Breast epithelium (tissue), 4 donors: ENCODE data around the gene KIF18A. TPM values are rescaled to one million over a fixed set of nuclear protein-coding genes. Genes with fewer than 3 reads are reported as not detected.

Experiments used
- DNase-seq, 2 donors: peaks; one replicate each; pipeline ENCODE4 v3.0.0-alpha.2; 2019; ENCODE audit warnings: low spot score in 2 of 2
- H3K27ac ChIP-seq, 2 donors: fragments of 200-600 bp; sonication (generic) in 1 of 2; one replicate each; pipeline ENCODE4 v1.5.1; 2016 to 2019; ENCODE audit warnings: mild to moderate bottlenecking in 1 of 2
- H3K27me3 ChIP-seq, 2 donors: fragments of 200-600 bp; sonication (generic) in 1 of 2; one replicate each; pipeline versions ENCODE4 v1.5.1 to v1.6.0; 2017 to 2019; ENCODE audit warnings: control low read depth in 1 of 2, mild to moderate bottlenecking in 1 of 2
- H3K36me3 ChIP-seq: fragments of 200-600 bp; one replicate; pipeline ENCODE4 v1.5.1; 2019
- H3K4me1 ChIP-seq, 2 donors: fragments of 200-600 bp; sonication (generic); one replicate each; pipeline ENCODE4 v1.5.1; 2016 to 2019; ENCODE audit warnings: control low read depth in 1 of 2
- H3K4me3 ChIP-seq, 3 donors: fragments of 200-600 bp; sonication (generic); 1 replicate in 2 of 3; 2 replicates in 1 of 3; pipeline ENCODE4 v1.5.1; 2016 to 2019; ENCODE audit warnings: mild to moderate bottlenecking in 3 of 3, moderate library complexity in 2 of 3
- H3K9me3 ChIP-seq, 2 donors: fragments of 200-600 bp; sonication (generic) in 1 of 2; one replicate each; pipeline ENCODE4 v1.5.1; 2016 to 2019; ENCODE audit warnings: control low read depth in 1 of 2
- POLR2A ChIP-seq: fragments of 450-650 bp; IDR thresholded peaks from one replicate; pipeline ENCODE4 v1.6.1; 2016; ENCODE audit warnings: antibody characterized with exemption, mild to moderate bottlenecking, moderate library complexity
- POLR2AphosphoS5 ChIP-seq, 3 donors: sonication (generic); formaldehyde crosslinking; IDR thresholded peaks; one replicate each; pipeline ENCODE4 v1.6.1; 2017; ENCODE audit warnings: antibody characterized with exemption in 3 of 3
- intact Hi-C: fragments of 100-400 bp; cut with DNase I; formaldehyde crosslinking; loops from one replicate; pipeline ENCODE4 v1.15.1; 2023; ENCODE audit warnings: low total_unique reads
- total RNA-seq, 3 donors: library from RNA; depleted of rRNA; stranded (reverse); fragments of >200 nt; gene quantifications; one replicate each; pipeline ENCODE4 v1.1.0, GENCODE V29; 2016
- TF ChIP-seq, protein P1 (sequence below), 3 donors: fragments of 450-650 bp; IDR thresholded peaks; one replicate each; pipeline ENCODE4 v1.5.1; 2016 to 2017; ENCODE audit warnings: antibody characterized with exemption in 3 of 3, mild to moderate bottlenecking in 3 of 3, moderate library complexity in 3 of 3

Gene KIF18A
- total RNA-seq, 3 donors from 2014 or later, result 0.32 to 1.5 (median 0.33) TPM

DNA sequence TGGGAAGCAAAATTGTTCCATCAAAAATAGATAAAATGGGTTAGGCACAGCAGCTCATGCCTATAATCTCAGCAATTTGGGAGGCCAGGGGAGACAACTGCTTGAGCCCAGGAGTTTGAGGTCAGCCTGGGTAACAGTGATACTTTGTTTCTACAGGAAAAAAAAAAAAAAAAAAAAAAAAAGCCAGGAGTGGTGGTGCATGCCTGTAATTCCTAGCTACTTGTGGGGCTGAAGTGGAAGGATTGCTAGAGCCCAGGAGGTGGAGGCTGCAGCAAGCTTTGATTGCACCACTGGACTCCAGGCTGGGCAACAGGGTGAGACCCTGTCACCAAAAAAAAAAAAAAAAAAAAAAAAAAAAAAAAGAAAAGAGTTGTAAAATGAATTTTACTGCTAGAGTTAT, 49.6 kb downstream of the KIF18A start:
- H3K27me3 ChIP-seq, result no peaks in the 10 kb centered on the region
- H3K27ac ChIP-seq, result no peak overlapping the region
- intact Hi-C loops, result no loop called here
- H3K36me3 ChIP-seq, result no peaks in the 10 kb centered on the region
- no peak for TF ChIP-seq POLR2A
- TF ChIP-seq, protein P1, sequence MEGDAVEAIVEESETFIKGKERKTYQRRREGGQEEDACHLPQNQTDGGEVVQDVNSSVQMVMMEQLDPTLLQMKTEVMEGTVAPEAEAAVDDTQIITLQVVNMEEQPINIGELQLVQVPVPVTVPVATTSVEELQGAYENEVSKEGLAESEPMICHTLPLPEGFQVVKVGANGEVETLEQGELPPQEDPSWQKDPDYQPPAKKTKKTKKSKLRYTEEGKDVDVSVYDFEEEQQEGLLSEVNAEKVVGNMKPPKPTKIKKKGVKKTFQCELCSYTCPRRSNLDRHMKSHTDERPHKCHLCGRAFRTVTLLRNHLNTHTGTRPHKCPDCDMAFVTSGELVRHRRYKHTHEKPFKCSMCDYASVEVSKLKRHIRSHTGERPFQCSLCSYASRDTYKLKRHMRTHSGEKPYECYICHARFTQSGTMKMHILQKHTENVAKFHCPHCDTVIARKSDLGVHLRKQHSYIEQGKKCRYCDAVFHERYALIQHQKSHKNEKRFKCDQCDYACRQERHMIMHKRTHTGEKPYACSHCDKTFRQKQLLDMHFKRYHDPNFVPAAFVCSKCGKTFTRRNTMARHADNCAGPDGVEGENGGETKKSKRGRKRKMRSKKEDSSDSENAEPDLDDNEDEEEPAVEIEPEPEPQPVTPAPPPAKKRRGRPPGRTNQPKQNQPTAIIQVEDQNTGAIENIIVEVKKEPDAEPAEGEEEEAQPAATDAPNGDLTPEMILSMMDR (IDR thresholded peaks at IDR 0.05), result no peak
- no peak for TF ChIP-seq POLR2AphosphoS5 (IDR thresholded peaks at IDR 0.05)
- H3K4me3 ChIP-seq, result no peak overlapping the region
- H3K4me1 ChIP-seq, result no peaks in the 10 kb centered on the region
- H3K9me3 ChIP-seq, result no peaks in the 10 kb centered on the region
- no peak for DNase-seq

DNA sequence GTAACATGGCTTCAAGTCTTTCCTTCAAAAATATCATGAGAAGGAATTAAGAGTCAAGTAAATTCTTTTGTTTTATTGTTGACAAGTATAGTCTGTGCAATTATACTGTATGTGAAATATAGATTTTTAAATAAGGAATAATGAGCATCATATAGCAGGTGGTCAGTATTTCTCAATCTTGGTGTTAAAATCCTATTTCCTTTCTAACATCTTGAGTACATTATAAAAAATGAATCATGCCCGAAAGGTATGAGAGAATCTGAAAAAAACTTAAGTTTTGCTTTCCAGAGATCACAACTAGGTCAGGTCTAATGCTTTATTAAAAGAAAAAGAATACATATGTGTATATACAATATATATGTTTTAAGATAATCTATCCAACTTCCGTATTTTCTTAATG, 53.1 kb downstream of the KIF18A start:
- Histone ChIP-seq H3K36me3 (no peaks in the 10 kb centered on the region), H3K4me1 (no peaks in the 10 kb centered on the region), H3K9me3 (no peaks in the 10 kb centered on the region), H3K27ac (no peak overlapping the region), H3K27me3 (no peaks in the 10 kb centered on the region), H3K4me3 (no peak overlapping the region)
- DNase-seq, result no peak
- TF ChIP-seq, protein P1 (IDR thresholded peaks at IDR 0.05), result no peak
- TF ChIP-seq POLR2AphosphoS5 (IDR thresholded peaks at IDR 0.05) (no peak), POLR2A (no peak)
- intact Hi-C loops, result no loop called here

DNA sequence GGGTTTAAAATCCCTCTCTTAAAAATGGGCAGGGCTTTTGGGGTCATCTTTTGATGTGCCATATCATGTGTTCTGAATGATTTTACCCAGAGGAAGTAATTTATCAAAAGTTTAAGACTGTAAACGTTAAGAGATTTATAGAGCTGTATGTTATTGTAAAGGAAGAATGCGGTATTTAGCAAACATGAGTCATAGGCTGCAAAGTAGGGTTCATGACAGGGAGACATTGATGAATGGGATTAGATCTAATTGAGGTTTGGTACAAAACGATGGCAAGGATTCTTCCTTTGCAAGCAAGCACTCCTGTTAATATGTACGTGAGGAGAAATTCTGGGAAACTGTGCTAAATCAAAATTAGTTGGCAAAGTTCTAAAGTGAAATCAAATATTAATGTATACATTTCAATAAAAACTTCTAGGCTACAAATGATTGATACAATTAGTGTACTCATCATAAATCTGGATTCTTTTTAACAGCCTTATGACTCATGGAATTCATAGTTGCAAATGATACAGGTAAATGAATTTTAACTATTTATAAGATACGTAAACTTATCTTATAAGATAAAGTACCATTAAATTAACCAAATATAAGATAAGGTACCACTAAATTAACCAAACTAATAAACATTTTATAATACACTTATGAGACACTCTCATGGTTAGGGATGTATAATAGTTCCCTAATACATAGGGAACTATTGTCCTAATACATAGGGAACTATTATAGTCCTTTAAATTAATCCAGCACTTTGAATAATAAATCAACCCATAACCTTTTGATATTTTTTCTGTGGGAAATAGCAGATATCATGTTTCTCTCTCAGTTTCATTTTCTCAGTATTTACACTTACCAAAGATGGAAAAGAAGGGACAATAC, 58.4 kb downstream of the KIF18A start:
- intact Hi-C loops, result no loop called here
- TF ChIP-seq, protein P1 (IDR thresholded peaks at IDR 0.05), result no peak
- no peak for TF ChIP-seq POLR2A
- TF ChIP-seq POLR2AphosphoS5 (IDR thresholded peaks at IDR 0.05), result no peak
- Histone ChIP-seq H3K9me3 (no peaks in the 10 kb centered on the region), H3K4me3 (no peak overlapping the region), H3K27me3 (no peaks in the 10 kb centered on the region), H3K36me3 (no peaks in the 10 kb centered on the region), H3K27ac (no peak overlapping the region), H3K4me1 (no peaks in the 10 kb centered on the region)
- DNase-seq, result no peak

DNA sequence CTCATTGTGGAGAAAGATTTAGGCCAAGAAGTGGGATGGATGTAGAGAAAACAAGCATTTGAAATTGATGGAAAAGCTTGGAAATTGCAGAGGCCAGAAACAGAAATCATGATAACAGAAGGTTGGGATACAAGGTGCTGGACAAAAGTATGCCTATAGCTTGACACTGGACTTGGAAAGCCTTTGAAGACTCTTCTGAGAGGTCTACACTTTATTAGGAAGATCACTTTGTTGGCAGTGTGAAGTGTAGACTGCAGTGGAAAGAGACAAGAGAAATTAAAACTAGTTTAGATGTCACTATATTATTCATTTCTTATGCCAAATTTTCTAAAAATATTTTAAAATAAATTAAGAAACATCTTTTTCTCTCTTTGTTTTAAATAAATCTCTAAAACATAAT, 59.1 kb downstream of the KIF18A start:
- intact Hi-C loops, result no loop called here
- Histone ChIP-seq H3K9me3 (no peaks in the 10 kb centered on the region), H3K4me3 (no peak overlapping the region), H3K4me1 (no peaks in the 10 kb centered on the region), H3K27me3 (no peaks in the 10 kb centered on the region), H3K36me3 (no peaks in the 10 kb centered on the region), H3K27ac (no peak overlapping the region)
- no peak for DNase-seq
- TF ChIP-seq, protein P1 (IDR thresholded peaks at IDR 0.05), result no peak
- TF ChIP-seq POLR2AphosphoS5 (IDR thresholded peaks at IDR 0.05), result no peak
- no peak for TF ChIP-seq POLR2A

DNA sequence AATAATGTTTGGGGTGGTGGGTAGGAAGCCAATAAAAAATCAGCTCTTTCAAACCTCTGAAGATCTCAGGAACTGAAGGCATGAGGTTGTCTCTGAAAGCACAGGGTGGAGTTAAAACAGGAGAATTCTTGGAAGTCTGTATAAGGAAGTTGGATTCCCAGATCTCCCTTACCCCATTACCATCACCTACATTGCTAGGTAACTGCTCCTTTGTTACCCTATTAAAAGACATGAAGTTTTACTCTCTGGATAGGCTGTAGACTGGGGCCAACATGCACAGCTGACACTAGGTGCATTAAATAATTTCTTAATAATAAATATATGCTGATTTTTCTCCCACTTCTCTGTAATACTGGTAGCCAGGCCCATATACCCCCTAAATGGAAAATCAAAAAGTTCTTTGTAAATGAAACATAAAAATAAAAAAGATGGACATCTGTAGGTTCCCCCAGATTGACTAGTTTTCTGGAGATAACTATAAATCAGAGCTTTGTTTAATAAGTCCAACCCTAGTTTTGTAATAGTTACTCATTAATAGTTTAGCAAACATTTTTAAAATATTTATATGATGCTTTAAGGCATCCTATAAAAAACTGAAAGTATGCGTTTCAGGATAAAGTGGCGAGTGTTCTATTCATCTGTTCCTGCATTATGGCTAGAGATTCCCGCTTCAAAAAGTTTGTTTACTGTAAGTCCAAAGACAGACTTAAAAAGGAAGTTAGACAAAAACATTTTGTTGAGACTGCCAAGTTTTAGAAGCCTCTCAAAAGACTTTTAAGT, 63.8 kb downstream of the KIF18A start:
- DNase-seq, result no peak
- H3K36me3 ChIP-seq, result no peaks in the 10 kb centered on the region
- no peak overlapping the region for H3K27ac ChIP-seq
- no peaks in the 10 kb centered on the region for H3K9me3 ChIP-seq
- TF ChIP-seq POLR2AphosphoS5 (IDR thresholded peaks at IDR 0.05) (no peak), POLR2A (no peak)
- TF ChIP-seq, protein P1 (IDR thresholded peaks at IDR 0.05), result no peak
- H3K4me1 ChIP-seq, result no peaks in the 10 kb centered on the region
- H3K4me3 ChIP-seq, result no peak overlapping the region
- intact Hi-C loops, result no loop called here
- no peaks in the 10 kb centered on the region for H3K27me3 ChIP-seq
